A549 treated with dexamethasone at 1 μM for 4 hours (cell line): ENCODE data around the gene TM6SF1. TPM values are rescaled to one million over a fixed set of nuclear protein-coding genes. Genes with fewer than 3 reads are reported as not detected.

Source experiments
- total RNA-seq: library from RNA; stranded (reverse); fragments of 200-300 nt; extraction: Qiagen RNA extraction; gene quantifications from 5 replicates; pipeline ENCODE4 v1.2.3, GENCODE V29; 2022

The TM6SF1 gene
- 0.06 to 0.20 TPM (median 0.12 TPM) in 5 replicates for total RNA-seq

DNA sequence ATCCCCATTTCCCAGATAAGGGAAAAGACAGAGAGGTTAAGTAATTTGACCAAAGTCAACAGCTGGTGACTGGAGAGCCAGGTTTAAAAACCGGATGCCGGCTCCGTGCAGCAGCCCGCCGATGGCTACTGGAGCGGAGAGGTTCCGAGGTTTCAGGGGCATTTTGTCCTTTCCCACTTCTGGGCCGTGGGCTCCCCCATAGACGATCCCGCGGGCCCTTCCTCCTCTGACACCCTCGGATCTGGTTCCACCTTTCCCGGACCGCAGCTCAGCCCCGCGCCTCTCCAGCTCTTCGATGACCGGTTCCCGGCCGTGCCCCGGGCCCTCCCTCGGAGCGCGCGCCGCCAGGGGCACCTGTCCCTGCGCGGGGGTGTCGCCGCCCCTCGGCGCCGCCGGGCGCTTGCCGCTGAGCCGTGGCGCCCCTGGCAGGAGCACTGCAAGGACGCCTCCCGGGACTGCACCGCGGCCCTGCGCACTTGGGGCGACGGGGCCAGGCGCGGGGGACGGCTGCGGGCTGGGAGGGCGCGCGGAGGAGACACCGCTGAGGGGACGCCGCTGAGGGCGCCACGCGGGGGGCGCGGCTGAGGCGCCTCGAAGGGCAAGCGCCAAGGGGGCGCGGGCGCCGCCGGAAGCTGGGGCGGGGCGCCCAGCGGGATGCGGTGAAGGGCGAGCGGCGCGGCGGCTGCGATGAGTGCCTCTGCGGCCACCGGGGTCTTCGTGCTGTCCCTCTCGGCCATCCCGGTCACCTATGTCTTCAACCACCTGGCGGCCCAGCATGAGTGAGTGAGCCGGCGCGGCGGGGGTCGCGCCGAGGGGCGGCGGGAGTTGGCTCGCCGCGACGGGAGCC, at the start of gene TM6SF1:
TM6SF1 (plus strand) TSS at position 652 of the 847 bp plus-strand sequence; CDS start at position 688, 36 bp downstream.

GRCh38 chr15:83066734-83067637, 40.5 kb upstream of the TM6SF1 start, which contains the start of gene BTBD1:
Gene BTBD1, minus strand, starts transcription at chr15:83067252. Its CDS starts 101 bp downstream, at chr15:83067151.

Other genes starting within 250 kb of the TM6SF1 start
- gene HOMER2, start 154.9 kb upstream of the TM6SF1 start, total RNA-seq: 15.9 to 26.1 TPM (median 24.6 TPM) in 5 replicates
- 43.9 to 62.0 TPM (median 45.4 TPM) in 5 replicates for gene RAMAC, start 121.4 kb upstream of the TM6SF1 start, total RNA-seq
- 41.4 to 57.2 TPM (median 44.2 TPM) in 5 replicates for gene C15orf40, start 96.0 kb upstream of the TM6SF1 start, total RNA-seq
- 51.2 to 59.6 TPM (median 56.7 TPM) in 5 replicates for gene BTBD1, start 40.4 kb upstream of the TM6SF1 start, total RNA-seq
- gene HDGFL3, start 100.2 kb downstream of the TM6SF1 start, total RNA-seq: 59.5 to 72.8 TPM (median 67.3 TPM) in 5 replicates
- 0.72 to 0.98 TPM (median 0.92 TPM) in 5 replicates for gene BNC1, start 177.0 kb downstream of the TM6SF1 start, total RNA-seq